IPS-18c (cell line): Measurements from ENCODE around the gene CBY3.
"Not testable (repeated sequence)": the region's sequence is repeated elsewhere in the genome, so short reads cannot be mapped to it uniquely, and the experiment has no call there.

Experiments used
- H3K4me3 ChIP-seq: 2 replicates; pipeline ENCODE4 v1.7.0; 2013; ENCODE audit warnings: low read depth, mild to moderate bottlenecking, low read length, moderate library complexity; ENCODE audit not compliant: insufficient read depth
- H3K9me3 ChIP-seq: one replicate; pipeline ENCODE4 v1.6.1; 2013; ENCODE audit warnings: mild to moderate bottlenecking, low read length, moderate library complexity; ENCODE audit not compliant: control insufficient read depth, insufficient read depth

The CBY3 gene

DNA sequence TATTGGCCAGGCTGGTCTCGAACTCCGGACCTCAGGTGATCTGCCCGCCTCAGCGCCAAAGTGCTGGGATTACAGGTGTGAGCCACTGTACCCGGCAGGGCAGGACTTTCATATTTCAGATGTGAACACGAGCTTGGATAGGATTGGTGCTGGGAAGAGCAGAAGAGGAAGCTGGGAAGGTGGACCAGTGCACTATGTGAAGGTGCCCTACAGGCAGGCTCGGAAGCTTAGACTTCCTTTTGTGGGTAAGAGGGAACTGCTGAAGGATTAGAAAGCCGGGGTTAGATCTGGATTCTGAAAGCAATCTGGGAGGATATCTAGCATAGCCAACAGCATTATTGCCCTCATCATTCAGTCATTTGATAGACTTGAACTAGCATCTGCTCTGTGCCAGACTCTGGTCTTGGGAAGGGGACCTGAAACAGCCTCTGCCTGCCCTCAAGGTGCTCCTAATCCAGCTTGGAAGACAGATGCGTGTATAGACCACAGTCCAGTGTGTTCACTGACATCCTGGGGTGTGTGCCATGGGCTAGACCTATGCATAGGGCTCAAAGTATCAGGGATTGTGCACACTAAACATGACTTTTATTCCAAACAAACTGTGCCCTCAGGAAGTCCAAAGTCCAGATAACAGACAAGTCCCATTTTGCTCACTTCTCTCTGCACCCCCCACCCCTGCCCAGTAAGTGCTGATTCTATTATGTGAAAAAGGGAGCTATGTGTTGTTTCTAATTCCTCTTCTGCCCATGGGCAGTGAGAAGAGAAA lies 637 bp downstream of the CBY3 start:
- no peak overlapping the region for H3K4me3 ChIP-seq
- H3K9me3 ChIP-seq: no peaks in the 10 kb centered on the region

DNA sequence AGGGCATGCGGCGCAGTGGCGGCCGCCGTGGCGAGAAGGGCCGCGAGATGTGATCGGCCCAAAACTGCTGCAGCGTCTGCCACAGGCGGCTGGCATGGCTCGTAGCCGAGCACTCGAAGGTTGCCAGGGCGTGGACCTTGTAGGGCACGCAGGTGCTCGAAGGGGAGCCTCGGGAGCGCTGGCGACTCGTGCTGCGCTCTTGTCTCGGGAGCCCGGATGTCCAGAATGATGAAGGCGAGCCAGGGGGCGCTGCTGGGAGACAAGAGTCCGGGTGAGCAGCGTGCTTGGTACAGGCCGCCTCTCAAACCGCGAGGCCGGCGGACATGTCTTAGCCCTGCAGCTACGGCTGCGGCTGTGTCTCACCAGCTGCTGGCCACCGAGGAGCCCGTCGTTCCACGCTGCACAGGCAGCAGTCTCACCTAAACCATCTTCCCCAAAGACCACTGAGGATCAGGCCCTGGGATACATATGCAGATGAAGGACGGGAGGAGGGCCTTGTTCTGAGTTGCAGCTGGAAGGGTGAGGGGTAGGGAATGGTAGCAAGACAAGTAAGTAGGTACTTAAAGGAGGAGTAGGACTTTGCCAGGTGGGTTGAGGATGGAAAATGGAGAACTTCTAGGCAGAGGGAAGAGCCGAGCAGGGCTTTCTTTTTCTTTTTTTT lies 1.7 kb downstream of the CBY3 start:
- Histone ChIP-seq H3K9me3 (no peaks in the 10 kb centered on the region), H3K4me3 (peak overlapping the region; percentile 90)

DNA sequence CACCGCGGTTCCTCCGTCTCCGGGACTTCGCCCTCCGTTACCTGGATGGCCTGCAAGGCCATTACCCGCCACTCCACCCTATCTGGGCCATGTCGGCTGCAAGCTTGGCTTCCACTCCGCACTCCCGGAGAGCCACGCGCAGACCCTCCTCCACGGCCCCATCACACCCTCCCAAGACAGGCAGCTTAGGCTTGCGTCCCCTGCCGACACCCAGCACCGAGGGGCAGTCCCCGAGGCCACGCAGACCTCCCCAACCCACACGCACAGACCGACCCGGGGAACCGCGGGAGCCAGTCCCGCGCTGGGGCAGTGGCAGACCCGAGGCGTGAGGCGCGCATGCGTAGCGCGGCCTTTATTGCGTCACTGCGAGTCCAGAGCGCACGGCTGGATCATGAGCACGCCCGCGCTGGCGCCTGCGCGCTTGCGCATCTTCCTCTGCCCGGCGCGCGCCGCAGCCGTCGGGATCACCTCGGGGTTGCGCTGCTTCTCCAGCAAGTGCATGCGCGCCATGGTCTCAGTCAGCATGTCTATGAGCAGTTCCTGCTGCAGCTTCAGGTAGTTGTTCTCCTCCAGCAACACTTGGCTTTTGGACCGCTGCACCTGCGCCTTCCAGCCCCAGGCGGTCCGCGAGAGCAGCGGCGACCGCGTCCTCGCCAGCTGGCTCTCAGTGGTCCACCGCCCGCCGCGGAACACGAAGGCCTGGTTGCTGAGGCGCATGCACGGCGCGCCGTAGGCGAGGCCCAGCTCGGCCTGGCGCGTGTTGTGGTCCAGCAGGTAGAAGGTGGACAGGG lies 2.4 kb downstream of the CBY3 start:
- H3K4me3 ChIP-seq: peak overlapping the region; percentile 90

DNA sequence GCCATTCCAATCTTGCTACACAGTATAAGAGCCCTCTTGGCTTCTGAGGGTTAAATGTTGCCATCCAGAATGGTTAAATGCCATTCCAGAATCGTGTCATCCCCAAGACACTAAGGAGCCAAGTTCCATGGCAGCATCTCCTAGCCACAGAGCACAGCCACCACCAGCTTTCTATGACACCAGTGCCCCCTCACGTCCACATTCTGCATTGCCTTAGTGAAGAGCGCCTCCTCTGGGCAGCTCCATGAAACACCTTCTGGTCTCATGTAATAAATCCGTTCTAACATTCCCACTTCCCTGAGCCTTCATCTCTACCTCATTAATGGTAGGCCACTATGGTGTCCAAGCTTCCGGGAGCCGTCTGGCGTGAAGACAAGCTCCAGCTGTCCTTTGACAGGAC lies 12.4 kb downstream of the CBY3 start:
- H3K9me3 ChIP-seq: no peaks in the 10 kb centered on the region
- no peak overlapping the region for H3K4me3 ChIP-seq

More for the DNA sequence above, 2.4 kb downstream of the CBY3 start:
- no peaks in the 10 kb centered on the region for H3K9me3 ChIP-seq

DNA sequence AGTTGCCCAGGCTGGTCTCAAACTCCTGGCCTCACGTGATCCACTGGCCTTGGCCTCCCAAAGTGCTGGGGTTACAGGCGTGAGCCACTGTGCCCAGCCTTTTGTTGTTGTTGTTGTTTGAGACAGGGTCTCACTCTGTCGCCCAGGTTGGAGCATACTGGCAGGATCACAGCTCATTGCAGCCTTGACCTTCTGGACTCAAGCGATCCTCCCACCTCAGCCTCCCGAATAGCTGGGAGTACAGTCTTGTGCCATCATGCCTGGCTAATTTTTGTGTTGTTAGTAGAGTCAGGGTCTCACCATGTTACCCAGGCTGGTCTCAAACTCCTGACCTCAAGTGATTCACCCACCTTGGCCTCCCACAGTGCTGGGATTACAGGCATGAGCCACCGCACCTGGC lies 19.2 kb downstream of the CBY3 start:
- H3K4me3 ChIP-seq, H3K9me3 ChIP-seq: not testable (repeated sequence)

DNA sequence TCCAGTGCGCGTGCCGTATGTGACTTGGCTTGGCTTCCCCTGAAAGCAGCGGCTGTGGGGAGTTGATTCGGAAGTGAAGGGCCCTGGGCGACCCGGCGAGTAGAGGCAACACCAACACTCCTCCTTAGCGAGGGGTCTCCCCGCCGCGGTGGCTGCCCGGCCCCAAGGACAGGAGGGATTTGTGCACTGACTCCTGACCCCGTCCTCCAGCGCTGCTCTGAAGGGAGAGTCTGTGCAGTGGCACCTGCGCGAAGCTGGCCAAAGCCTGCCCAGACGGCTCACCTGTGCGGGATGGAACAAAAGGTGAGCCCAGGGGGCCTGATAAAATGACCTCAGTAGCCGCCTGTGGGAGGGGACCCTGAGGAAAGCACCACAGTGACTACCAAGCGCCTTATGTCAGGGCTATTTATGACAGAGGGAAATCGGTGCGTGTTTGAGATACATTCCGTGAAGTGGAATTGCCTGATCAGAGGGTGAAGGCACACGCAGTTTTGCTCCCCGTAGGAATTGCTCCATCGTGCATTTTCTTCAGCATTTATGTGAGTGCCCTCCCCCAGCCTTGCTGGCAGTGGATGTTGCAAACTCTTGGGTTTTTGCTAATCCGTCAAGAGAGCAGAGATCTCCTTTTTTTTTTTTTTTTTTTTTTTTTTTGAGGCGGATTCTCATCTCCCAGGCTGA lies 22.5 kb downstream of the CBY3 start:
- not testable (repeated sequence) for H3K9me3 ChIP-seq
- peak overlapping the region; percentile 60 for H3K4me3 ChIP-seq

DNA sequence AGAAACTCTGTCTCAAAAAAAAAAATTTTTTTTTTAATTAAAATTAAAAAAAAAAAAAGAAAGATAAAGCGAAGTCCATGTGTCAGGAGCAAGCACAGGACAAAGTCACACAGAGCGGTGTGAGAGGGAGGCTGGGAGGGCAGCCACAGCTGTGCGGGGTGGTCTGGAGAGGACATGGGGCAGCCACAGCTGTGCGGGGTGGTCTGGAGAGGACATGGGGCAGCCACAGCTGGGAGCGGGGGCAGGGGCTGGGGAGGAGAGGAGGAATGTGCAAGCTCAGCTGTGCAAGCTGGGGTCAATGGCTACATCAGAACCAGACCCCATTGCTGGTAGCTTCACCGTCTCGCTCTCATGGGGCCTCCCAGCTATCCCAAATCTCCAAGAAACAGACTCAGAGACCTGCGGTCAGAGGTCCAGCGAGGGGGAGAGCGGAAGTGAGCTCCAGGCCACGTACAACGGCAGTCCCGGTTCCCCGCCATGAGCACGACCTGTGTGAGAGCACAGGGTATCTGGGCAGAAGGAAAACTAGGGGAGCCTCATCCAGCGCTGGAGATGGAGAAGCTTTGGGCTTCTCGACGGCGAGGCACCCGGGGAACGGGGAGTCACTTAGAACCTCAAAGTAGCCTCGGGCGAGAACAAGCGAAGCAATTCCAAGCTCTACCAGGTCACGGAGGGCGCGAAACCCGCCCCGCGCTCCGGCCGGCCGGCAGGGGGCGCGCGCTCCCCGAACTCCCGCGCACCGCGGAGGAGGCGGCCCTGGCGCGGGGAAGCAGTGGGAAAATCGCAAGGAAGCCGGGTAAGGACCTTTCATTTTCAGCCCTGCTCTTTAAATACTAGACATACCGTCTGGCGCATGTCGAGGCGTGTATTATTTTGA lies 23.3 kb downstream of the CBY3 start:
- not testable (repeated sequence) for H3K9me3 ChIP-seq, H3K4me3 ChIP-seq

DNA sequence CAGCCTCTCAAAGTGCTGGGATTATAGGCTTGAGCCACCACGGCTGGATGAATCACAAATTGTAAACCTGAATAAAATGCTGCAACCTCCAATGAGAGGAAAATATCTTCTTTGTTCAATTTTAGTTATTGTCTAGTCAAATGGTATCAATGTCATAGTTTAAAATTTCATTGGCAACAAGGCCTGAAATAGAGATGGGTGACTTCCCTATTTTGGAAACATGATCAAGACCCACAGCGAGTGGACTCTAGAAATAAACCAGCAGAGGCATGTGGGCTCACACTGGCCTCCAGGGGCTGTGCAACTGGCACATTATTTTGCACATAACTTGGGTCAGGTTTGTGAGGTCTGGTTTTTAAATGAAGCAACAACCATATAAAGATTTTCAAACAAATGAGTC lies 27.7 kb downstream of the CBY3 start:
- not testable (repeated sequence) for H3K4me3 ChIP-seq, H3K9me3 ChIP-seq

DNA sequence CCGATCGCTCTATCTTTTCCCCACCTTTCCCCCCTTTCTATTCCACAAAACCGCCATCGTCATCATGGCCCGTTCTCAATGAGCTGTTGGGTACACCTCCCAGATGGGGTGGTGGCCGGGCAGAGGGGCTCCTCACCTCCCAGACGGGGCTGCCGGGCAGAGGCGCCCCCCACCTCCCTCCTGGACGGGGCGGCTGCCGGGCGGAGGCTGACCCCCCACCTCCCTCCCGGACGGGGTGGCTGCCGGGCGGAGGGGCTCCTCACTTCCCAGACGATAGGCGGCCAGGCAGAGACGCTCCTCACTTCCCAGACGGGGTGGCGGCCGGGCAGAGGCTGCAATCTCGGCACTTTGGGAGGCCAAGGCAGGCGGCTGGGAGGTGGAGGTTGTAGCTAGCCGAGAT lies 30.6 kb downstream of the CBY3 start:
- H3K9me3 ChIP-seq: not testable (repeated sequence)

DNA sequence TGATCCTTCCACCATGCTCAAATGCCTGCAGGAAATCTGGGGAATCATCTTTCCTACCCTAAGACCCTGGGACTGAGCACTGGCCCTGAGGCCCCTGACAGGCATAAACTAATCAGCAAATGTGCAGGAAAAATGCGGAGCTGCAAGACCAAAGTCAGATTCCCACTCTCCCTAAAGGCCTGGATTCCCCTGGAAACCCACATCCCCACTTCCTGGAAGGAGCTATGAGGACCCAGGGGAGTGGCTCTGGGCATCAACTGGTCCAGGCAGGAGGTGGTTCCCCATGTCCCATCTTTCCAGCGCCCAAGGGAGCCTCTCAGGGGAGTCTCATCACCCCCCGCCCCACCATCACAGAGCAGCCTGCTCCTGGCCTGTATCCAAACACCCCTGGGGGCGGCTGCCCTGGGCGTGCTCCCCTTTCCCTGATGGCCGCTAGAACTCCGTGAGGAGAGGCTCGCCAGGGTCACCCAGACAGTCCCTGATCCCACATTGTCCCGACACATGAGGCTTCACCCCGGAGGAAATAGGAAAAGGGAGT lies 31.6 kb downstream of the CBY3 start:
- H3K4me3 ChIP-seq, H3K9me3 ChIP-seq: not testable (repeated sequence)

More for the DNA sequence above, 30.6 kb downstream of the CBY3 start:
- H3K4me3 ChIP-seq: not testable (repeated sequence)

DNA sequence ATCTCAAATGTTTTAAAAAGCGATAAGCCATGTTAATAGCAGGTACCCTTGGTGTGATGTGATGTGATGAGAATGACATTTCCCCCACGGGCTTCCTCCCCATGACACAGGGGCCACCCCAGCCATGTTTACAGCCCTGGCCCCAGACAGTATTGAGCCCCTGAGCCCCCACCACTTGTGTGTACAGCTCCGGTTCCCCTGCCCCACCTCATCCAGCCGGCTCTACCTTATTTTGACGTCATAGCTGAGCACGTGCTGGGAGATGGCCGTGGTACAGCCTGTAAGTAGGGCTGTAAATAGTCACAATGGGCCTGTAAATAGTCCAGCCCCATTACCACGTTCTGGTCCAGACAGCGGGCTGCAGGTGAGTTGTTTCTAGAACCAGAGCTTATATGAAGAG lies 32.4 kb downstream of the CBY3 start:
- Histone ChIP-seq H3K9me3 (peaks cover 4% of the 10 kb centered on the region), H3K4me3 (no peak overlapping the region)

DNA sequence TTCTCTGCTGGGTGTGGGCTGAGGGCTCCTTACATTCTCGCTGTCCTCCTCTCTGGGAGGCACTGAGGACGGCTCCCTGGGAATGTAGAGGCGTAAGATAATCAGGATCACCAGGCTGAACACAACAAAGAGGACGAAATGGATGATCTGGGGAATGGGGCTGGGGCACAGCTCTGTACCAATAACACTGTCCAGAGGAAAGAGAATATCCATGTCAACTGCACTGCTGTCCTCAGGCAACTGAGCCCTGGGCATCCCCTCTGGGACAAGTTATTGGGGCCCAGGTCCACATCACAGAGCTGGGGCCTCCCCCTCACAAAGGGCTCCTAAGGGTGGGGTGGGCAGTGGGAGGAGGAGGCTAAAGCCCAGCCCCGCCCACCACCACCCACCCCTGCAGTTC lies 36.1 kb downstream of the CBY3 start:
- not testable (repeated sequence) for H3K4me3 ChIP-seq, H3K9me3 ChIP-seq

DNA sequence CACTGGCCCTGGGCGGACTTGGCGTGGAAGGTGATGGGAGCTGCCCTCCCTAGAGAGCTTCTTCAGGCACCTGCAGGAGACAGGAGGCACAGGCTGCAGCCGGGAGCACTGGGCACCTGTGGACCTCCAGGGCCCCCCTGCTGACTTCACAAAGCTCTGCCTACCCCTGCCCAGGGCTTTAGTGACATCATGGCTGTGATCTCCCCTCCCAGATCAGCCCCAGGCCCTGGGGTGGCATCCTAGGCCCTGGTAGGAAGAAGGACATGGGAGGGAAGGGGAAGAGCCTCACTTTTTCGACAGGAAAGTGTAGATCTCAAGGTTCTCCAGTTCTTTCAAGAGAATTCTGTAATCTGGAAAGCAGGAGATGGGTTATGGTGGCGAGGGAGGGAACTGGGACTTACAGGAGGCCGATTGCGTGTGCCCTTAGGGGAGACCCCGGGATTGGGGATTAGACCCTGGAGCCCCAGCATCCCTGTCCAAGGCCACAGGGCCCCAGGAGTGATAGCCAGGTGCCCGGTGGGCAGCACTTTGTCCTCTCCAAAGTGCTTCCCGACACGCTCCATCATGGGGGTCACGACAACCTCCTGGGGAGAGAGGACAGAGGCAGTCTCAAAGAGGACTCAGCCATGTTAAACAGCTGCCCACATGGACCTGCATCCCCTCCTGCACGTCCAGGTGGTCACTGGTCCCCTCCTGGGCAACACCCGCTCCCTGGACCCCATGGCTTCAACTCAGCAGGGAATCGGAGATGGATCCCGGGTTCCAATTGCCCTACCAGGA lies 37.5 kb downstream of the CBY3 start:
- not testable (repeated sequence) for H3K4me3 ChIP-seq, H3K9me3 ChIP-seq

DNA sequence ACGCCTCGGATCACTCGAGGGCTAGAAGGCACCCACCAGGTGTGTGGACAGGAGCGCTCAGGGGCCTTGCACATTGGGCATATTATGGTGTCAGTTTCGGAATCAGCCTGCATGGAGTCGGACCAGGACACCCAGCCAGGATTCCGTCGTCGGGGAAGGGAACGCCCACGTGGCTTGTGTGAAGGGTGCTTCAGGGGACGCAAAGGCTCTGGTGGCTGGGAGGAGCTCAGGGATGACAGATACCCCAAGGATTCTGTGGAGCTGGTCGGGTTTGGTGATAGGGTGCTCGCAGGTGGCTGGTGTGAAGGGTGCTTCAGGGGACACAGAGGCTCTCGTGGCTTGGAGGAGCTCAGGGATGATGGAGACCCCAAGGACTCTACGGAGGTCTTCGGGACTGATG lies 38.2 kb downstream of the CBY3 start:
- not testable (repeated sequence) for H3K9me3 ChIP-seq, H3K4me3 ChIP-seq

DNA sequence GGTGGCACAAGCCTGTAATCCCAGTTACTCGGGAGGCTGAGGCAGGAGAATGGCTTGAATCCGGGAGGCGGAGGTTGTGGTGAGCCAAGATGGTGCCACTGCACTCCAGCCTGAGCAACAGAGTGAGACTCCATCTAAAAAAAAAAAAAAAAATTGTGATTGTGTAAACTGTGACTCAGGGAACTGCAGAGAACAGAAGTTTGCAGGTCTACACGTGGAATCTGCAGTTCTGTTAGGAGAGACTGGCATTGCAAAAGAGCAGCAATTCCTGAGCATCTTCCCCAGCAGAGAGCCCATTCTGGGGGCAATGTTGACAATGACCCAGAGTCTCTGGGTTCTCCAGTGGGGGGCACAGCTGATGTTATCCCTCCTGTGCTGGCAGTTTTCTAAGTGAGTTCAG lies 39.1 kb downstream of the CBY3 start:
- H3K4me3 ChIP-seq, H3K9me3 ChIP-seq: not testable (repeated sequence)

DNA sequence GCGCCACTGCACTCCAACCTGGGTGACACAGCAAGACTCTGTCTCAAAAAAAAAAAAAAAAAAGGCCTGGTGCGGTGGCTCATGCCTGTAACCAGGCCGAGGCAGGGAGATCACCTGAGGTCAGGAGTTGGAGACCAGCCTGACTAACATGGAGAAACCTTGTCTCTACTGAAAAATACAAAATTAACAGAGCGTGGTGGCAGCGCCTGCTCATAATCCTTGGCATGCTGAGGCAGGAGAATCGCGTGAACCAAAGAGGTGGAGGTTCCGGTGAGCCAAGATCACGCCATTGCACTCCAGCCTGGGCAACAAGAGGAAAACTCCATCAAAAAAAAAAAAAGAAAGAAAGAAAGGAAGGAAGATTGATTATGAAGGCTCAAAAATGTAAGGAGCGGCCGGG lies 41.5 kb downstream of the CBY3 start:
- not testable (repeated sequence) for H3K9me3 ChIP-seq

More for the DNA sequence above, 41.5 kb downstream of the CBY3 start:
- not testable (repeated sequence) for H3K4me3 ChIP-seq
